SK-N-SH treated with all-trans-retinoic acid at 6 μM for 48 hours (cell line): Measurements from ENCODE around the gene MAP4K4.

Experiments
- ATAC-seq: fragments of 200-7000 bp; cut with Tn5 transposase; 3 replicates; pipeline ENCODE4 v1.9.1; 2020; ENCODE audit warnings: mild to moderate bottlenecking, moderate library complexity
- ARNTL ChIP-seq: fragments of 450-650 bp; formaldehyde crosslinking; IDR thresholded peaks from 2 replicates; pipeline ENCODE4 v1.5.0; 2020; ENCODE audit warnings: low read depth, mild to moderate bottlenecking, moderate library complexity, borderline replicate concordance
- BACH2 ChIP-seq: fragments of 250-450 bp; sonication (Bioruptor Pico); IDR thresholded peaks from 2 replicates; pipeline ENCODE4 v1.9.0; 2021; ENCODE audit warnings: mild to moderate bottlenecking, borderline replicate concordance
- CSDC2 ChIP-seq: fragments of 250-450 bp; sonication (Bioruptor Pico); IDR thresholded peaks from 2 replicates; pipeline ENCODE4 v1.5.0; 2020; ENCODE audit warnings: mild to moderate bottlenecking, moderate library complexity
- CSRNP3 ChIP-seq: fragments of 250-450 bp; sonication (Bioruptor Pico); IDR thresholded peaks from 2 replicates; pipeline ENCODE4 v1.5.1; 2021; ENCODE audit warnings: mild to moderate bottlenecking, moderate library complexity
- ESRRG ChIP-seq: fragments of 250-450 bp; sonication (Bioruptor Pico); IDR thresholded peaks from 2 replicates; pipeline ENCODE4 v1.6.1; 2021; ENCODE audit warnings: mild to moderate bottlenecking
- GLIS3 ChIP-seq: fragments of 250-450 bp; sonication (Bioruptor Pico); IDR thresholded peaks from 2 replicates; pipeline ENCODE4 v1.5.0; 2020; ENCODE audit warnings: mild to moderate bottlenecking, moderate library complexity
- OSR1 ChIP-seq: fragments of 250-450 bp; sonication (Bioruptor Pico); IDR thresholded peaks from 2 replicates; pipeline ENCODE4 v1.8.0; 2022; ENCODE audit warnings: moderate library complexity, mild to moderate bottlenecking, inconsistent platforms
- PPARA ChIP-seq: fragments of 250-450 bp; sonication (Bioruptor Pico); IDR thresholded peaks from 2 replicates; pipeline ENCODE4 v1.5.0; 2020; ENCODE audit warnings: mild to moderate bottlenecking, borderline replicate concordance
- RARB ChIP-seq: fragments of 250-450 bp; sonication (Bioruptor Pico); IDR thresholded peaks from 2 replicates; pipeline ENCODE4 v1.8.0; 2021; ENCODE audit warnings: mild to moderate bottlenecking, moderate library complexity
- SNAI2 ChIP-seq: fragments of 250-450 bp; sonication (Bioruptor Pico); IDR thresholded peaks from 2 replicates; pipeline ENCODE4 v1.5.0; 2020; ENCODE audit warnings: mild to moderate bottlenecking, moderate library complexity
- TCF4 ChIP-seq: fragments of 250-450 bp; sonication (Bioruptor Pico); IDR thresholded peaks from 2 replicates; pipeline ENCODE4 v1.8.0; 2021; ENCODE audit warnings: mild to moderate bottlenecking, moderate library complexity, borderline replicate concordance
- TOX ChIP-seq: fragments of 250-450 bp; sonication (Bioruptor Pico); IDR thresholded peaks from 2 replicates; pipeline ENCODE4 v1.8.0; 2021; ENCODE audit warnings: mild to moderate bottlenecking, moderate library complexity, borderline replicate concordance
- ZC3H10 ChIP-seq: fragments of 250-450 bp; sonication (Bioruptor Pico); IDR thresholded peaks from 2 replicates; pipeline ENCODE4 v1.5.1; 2021; ENCODE audit warnings: mild to moderate bottlenecking, moderate library complexity
- ZFP3 ChIP-seq: fragments of 250-450 bp; sonication (Bioruptor Pico); IDR thresholded peaks from 2 replicates; pipeline ENCODE4 v1.5.0; 2020; ENCODE audit warnings: mild to moderate bottlenecking, moderate library complexity
- ZFP30 ChIP-seq: fragments of 450-650 bp; formaldehyde crosslinking; IDR thresholded peaks from 2 replicates; pipeline ENCODE4 v1.5.0; 2022; ENCODE audit warnings: mild to moderate bottlenecking, moderate library complexity
- ZNF565 ChIP-seq: fragments of 450-650 bp; formaldehyde crosslinking; conservative IDR thresholded peaks from 2 replicates; pipeline ENCODE4 v1.5.0; 2020; ENCODE audit warnings: low read depth, mild to moderate bottlenecking, moderate library complexity
- ZNF70 ChIP-seq: fragments of 450-650 bp; formaldehyde crosslinking; IDR thresholded peaks from 2 replicates; pipeline ENCODE4 v1.5.0; 2020; ENCODE audit warnings: mild to moderate bottlenecking, moderate library complexity
- ZNF8 ChIP-seq: fragments of 450-650 bp; formaldehyde crosslinking; IDR thresholded peaks from 2 replicates; pipeline ENCODE4 v1.5.0; 2020; ENCODE audit warnings: mild to moderate bottlenecking, moderate library complexity
- TF ChIP-seq, protein P1 (sequence below): fragments of 250-450 bp; sonication (Bioruptor Pico); IDR thresholded peaks from 2 replicates; pipeline ENCODE4 v1.8.0; 2021; ENCODE audit warnings: low read depth, mild to moderate bottlenecking, moderate library complexity, borderline replicate concordance
- TF ChIP-seq, protein P2 (sequence below): fragments of 250-450 bp; sonication (Bioruptor Pico); IDR thresholded peaks from 2 replicates; pipeline ENCODE4 v1.8.0; 2020; ENCODE audit warnings: mild to moderate bottlenecking, moderate library complexity, borderline replicate concordance
- TF ChIP-seq, protein P3 (sequence below): fragments of 250-450 bp; sonication (Bioruptor Pico); IDR thresholded peaks from 2 replicates; pipeline ENCODE4 v1.5.1; 2020; ENCODE audit warnings: low read depth, mild to moderate bottlenecking, moderate library complexity
- TF ChIP-seq, protein P4 (sequence below): fragments of 250-450 bp; sonication (Bioruptor Pico); IDR thresholded peaks from 2 replicates; pipeline ENCODE4 v1.5.0; 2020; ENCODE audit warnings: mild to moderate bottlenecking, moderate library complexity

MAP4K4 gene

GRCh38 chr2:101743288-101743687, 45.8 kb downstream of the MAP4K4 start:
- ATAC-seq, result no peak
- TF ChIP-seq ZNF8 (CRISPR knock-in tag) (no peak), ZFP30 (no peak), GLIS3 (CRISPR knock-in tag) (no peak), ARNTL (CRISPR knock-in tag) (no peak), RARB (CRISPR knock-in tag) (no peak), ZFP3 (CRISPR knock-in tag) (no peak)
- TF ChIP-seq, protein P1, sequence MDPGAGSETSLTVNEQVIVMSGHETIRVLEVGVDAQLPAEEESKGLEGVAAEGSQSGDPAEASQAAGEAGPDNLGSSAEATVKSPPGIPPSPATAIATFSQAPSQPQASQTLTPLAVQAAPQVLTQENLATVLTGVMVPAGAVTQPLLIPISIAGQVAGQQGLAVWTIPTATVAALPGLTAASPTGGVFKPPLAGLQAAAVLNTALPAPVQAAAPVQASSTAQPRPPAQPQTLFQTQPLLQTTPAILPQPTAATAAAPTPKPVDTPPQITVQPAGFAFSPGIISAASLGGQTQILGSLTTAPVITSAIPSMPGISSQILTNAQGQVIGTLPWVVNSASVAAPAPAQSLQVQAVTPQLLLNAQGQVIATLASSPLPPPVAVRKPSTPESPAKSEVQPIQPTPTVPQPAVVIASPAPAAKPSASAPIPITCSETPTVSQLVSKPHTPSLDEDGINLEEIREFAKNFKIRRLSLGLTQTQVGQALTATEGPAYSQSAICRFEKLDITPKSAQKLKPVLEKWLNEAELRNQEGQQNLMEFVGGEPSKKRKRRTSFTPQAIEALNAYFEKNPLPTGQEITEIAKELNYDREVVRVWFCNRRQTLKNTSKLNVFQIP (CRISPR knock-in tag), result no peak

DNA sequence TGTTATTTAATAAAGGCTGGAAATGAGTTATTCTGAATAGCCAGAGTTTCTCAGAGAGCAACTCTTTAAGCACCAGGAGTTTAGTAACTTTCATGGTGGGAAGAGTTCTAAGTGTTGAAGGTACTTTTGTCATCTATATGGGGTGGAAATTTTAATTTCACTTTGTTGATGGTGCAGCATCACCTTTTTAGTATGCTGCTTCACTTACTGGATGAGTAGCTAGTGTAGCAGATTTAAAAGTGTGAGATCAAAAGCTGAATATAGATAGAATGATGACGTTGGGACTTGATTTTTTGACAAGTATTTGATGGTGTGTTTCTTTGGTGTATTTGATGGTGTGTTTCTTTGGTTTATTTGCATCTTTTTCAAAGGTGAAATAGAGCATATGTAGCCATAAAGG, 47.3 kb downstream of the MAP4K4 start:
- TF ChIP-seq ZNF70 (CRISPR knock-in tag) (no peak), BACH2 (CRISPR knock-in tag) (no peak), ARNTL (CRISPR knock-in tag) (no peak), ZFP3 (CRISPR knock-in tag) (no peak), SNAI2 (CRISPR knock-in tag) (no peak), OSR1 (no peak), TCF4 (CRISPR knock-in tag) (no peak), RARB (CRISPR knock-in tag) (no peak), PPARA (no peak), ZNF8 (CRISPR knock-in tag) (no peak), ESRRG (no peak), CSDC2 (no peak), GLIS3 (CRISPR knock-in tag) (no peak), ZC3H10 (CRISPR knock-in tag) (no peak), ZNF565 (CRISPR knock-in tag) (no peak)
- TF ChIP-seq, protein P2, sequence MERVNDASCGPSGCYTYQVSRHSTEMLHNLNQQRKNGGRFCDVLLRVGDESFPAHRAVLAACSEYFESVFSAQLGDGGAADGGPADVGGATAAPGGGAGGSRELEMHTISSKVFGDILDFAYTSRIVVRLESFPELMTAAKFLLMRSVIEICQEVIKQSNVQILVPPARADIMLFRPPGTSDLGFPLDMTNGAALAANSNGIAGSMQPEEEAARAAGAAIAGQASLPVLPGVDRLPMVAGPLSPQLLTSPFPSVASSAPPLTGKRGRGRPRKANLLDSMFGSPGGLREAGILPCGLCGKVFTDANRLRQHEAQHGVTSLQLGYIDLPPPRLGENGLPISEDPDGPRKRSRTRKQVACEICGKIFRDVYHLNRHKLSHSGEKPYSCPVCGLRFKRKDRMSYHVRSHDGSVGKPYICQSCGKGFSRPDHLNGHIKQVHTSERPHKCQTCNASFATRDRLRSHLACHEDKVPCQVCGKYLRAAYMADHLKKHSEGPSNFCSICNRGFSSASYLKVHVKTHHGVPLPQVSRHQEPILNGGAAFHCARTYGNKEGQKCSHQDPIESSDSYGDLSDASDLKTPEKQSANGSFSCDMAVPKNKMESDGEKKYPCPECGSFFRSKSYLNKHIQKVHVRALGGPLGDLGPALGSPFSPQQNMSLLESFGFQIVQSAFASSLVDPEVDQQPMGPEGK, result no peak
- TF ChIP-seq, protein P3, sequence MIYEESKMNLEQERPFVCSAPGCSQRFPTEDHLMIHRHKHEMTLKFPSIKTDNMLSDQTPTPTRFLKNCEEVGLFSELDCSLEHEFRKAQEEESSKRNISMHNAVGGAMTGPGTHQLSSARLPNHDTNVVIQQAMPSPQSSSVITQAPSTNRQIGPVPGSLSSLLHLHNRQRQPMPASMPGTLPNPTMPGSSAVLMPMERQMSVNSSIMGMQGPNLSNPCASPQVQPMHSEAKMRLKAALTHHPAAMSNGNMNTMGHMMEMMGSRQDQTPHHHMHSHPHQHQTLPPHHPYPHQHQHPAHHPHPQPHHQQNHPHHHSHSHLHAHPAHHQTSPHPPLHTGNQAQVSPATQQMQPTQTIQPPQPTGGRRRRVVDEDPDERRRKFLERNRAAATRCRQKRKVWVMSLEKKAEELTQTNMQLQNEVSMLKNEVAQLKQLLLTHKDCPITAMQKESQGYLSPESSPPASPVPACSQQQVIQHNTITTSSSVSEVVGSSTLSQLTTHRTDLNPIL (CRISPR knock-in tag), result no peak
- TF ChIP-seq, protein P4, sequence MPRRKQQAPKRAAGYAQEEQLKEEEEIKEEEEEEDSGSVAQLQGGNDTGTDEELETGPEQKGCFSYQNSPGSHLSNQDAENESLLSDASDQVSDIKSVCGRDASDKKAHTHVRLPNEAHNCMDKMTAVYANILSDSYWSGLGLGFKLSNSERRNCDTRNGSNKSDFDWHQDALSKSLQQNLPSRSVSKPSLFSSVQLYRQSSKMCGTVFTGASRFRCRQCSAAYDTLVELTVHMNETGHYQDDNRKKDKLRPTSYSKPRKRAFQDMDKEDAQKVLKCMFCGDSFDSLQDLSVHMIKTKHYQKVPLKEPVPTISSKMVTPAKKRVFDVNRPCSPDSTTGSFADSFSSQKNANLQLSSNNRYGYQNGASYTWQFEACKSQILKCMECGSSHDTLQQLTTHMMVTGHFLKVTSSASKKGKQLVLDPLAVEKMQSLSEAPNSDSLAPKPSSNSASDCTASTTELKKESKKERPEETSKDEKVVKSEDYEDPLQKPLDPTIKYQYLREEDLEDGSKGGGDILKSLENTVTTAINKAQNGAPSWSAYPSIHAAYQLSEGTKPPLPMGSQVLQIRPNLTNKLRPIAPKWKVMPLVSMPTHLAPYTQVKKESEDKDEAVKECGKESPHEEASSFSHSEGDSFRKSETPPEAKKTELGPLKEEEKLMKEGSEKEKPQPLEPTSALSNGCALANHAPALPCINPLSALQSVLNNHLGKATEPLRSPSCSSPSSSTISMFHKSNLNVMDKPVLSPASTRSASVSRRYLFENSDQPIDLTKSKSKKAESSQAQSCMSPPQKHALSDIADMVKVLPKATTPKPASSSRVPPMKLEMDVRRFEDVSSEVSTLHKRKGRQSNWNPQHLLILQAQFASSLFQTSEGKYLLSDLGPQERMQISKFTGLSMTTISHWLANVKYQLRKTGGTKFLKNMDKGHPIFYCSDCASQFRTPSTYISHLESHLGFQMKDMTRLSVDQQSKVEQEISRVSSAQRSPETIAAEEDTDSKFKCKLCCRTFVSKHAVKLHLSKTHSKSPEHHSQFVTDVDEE (CRISPR knock-in tag), result no peak
- no peak for ATAC-seq

- peak; percentile 83 for ATAC-seq
- TF ChIP-seq TOX (no peak), ZFP30 (no peak), ZC3H10 (CRISPR knock-in tag) (no peak), RARB (CRISPR knock-in tag) (no peak), CSDC2 (no peak), CSRNP3 (no peak), BACH2 (CRISPR knock-in tag) (no peak), PPARA (no peak), ZNF8 (CRISPR knock-in tag) (no peak), TCF4 (CRISPR knock-in tag) (no peak), ZNF565 (CRISPR knock-in tag) (no peak), ESRRG (no peak), ZFP3 (CRISPR knock-in tag) (no peak)
- TF ChIP-seq, protein P2, result no peak
- TF ChIP-seq, protein P1 (CRISPR knock-in tag), result no peak
Observed at GRCh38 chr2:101745711-101746694, 48.5 kb downstream of the MAP4K4 start.
